ENCODE results near the gene KCNIP1.

KCNIP1 gene

GRCh38 chr5:170573114-170573513 lies 69.3 kb downstream of the KCNIP1 start:
- DNase-seq (ENCODE audit: extremely low read depth, low read depth): no peak
- TF ChIP-seq CTCF (IDR thresholded peaks at IDR 0.05; ENCODE audit: low read depth, low read length): no peak

- no peak for DNase-seq (ENCODE audit: extremely low read depth, low read depth)
Measured at GRCh38 chr5:170573660-170574059, 69.8 kb downstream of the KCNIP1 start.

GRCh38 chr5:170576602-170577535 lies 73.0 kb downstream of the KCNIP1 start:
- no peak for DNase-seq (ENCODE audit: extremely low read depth, low read depth)
- no peak for TF ChIP-seq CTCF (IDR thresholded peaks at IDR 0.05; ENCODE audit: low read depth, low read length)

More at GRCh38 chr5:170573660-170574059, 69.8 kb downstream of the KCNIP1 start:
- TF ChIP-seq CTCF (IDR thresholded peaks at IDR 0.05; ENCODE audit: low read depth, low read length): no peak

GRCh38 chr5:170579601-170580000 lies 75.8 kb downstream of the KCNIP1 start:
- no peak for TF ChIP-seq CTCF (IDR thresholded peaks at IDR 0.05; ENCODE audit: low read depth, low read length)
- DNase-seq (ENCODE audit: extremely low read depth, low read depth): no peak

GRCh38 chr5:170581211-170581610 lies 77.4 kb downstream of the KCNIP1 start:
- no peak for DNase-seq (ENCODE audit: extremely low read depth, low read depth)
- TF ChIP-seq CTCF (IDR thresholded peaks at IDR 0.05; ENCODE audit: low read depth, low read length): no peak

GRCh38 chr5:170582644-170583330 lies 79.0 kb downstream of the KCNIP1 start:
- no peak for TF ChIP-seq CTCF (IDR thresholded peaks at IDR 0.05; ENCODE audit: low read depth, low read length)
- DNase-seq (ENCODE audit: extremely low read depth, low read depth): no peak

- TF ChIP-seq CTCF (IDR thresholded peaks at IDR 0.05; ENCODE audit: low read depth, low read length): no peak
- no peak for DNase-seq (ENCODE audit: extremely low read depth, low read depth)
Measured at GRCh38 chr5:170584003-170584402, 80.2 kb downstream of the KCNIP1 start.

Measured in AG09319 (cell line).